Measurements from ENCODE around the gene ANKS4B. TPM values are rescaled to one million over a fixed set of nuclear protein-coding genes. Genes with fewer than 3 reads are reported as not detected.

The ANKS4B gene
- total and polyA plus RNA-seq, 2 of the 8 experiments (the other 6 are each of a cell fraction or from before 2014, with no cell fraction given), result 0.06 to 0.15 TPM

DNA sequence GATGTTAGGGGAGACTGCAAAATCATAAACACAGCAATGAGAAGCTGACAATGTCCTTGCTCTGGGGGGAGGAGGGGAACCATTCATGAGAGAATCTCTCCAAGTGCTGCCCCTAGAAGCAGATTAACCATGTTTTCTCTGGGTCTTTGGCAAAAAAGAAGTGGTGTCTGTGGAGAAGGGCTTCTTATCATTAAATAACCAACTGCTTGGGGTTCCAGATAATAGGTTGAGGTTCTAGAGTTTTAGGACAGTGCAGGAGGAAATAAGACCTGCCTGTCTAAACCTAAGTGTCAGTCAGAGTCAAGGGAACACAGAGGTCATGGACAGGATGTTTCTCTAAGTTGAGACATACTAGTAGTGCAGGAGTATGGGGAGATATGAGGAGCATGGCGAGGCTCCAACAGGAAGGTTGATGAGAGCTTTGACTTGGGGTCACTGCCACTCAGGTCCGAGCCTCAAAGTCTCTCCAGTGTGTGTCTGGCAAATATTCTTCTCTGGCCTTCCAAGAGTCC is 5.1 kb upstream of the ANKS4B start:
- Histone ChIP-seq H2BK5ac (ENCODE audit: low read depth, low read length) (no peak overlapping the region), H3K36me3 (ENCODE audit: control insufficient read depth in 2 of 4, insufficient read depth in 4 of 4, low read length in 3 of 4) (no peaks in the 10 kb centered on the region), H3K14ac (ENCODE audit: insufficient read length) (no peak overlapping the region), H2BK120ac (replicated peaks; ENCODE audit: low read depth, low read length) (no peak overlapping the region), H4K5ac (ENCODE audit: insufficient read length, low read depth, low read length) (no peak overlapping the region), H2BK12ac (ENCODE audit: low read depth, low read length) (no peak overlapping the region; the same call in 1 of the 2 replicates), H3K4me1 (replicated peaks in 1 of 4; ENCODE audit: control insufficient read depth in 3 of 4, insufficient read depth in 4 of 4, low read length in 3 of 4) (peaks cover 0 to 4% (median 1%) of the 10 kb centered on the region in 4 experiments; a peak in 1 of 7 replicates), H2BK20ac (ENCODE audit: low read length) (no peak overlapping the region), H3K4me3 (ENCODE audit: extremely low read depth in 1 of 4, insufficient read depth in 2 of 4, low read depth in 3 of 4, low read length in 4 of 4) (no peak overlapping the region), H3K27ac (ENCODE audit: low read depth, low read length) (no peak overlapping the region), H3K56ac (replicated peaks; ENCODE audit: insufficient read length, low read depth, low read length) (no peak overlapping the region), H3K4ac (replicated peaks; ENCODE audit: insufficient read length, low read depth, low read length) (no peak overlapping the region), H3K4me2 (ENCODE audit: insufficient read depth in 1 of 2, low read depth in 2 of 2, low read length in 2 of 2) (no peak overlapping the region), H3K9me3 (ENCODE audit: insufficient read depth in 2 of 2, low read depth in 1 of 2, low read length in 1 of 2) (no peaks in the 10 kb centered on the region), H3K23ac (ENCODE audit: insufficient read length) (no peak overlapping the region), H3K79me1 (ENCODE audit: low read depth, low read length) (no peaks in the 10 kb centered on the region), H3K79me2 (ENCODE audit: control insufficient read depth in 1 of 2, insufficient read depth in 2 of 2, low read length in 2 of 2) (no peaks in the 10 kb centered on the region), H4K91ac (replicated peaks; ENCODE audit: insufficient read length, low read length) (no peak overlapping the region), H4K20me1 (replicated peaks in 1 of 2; ENCODE audit: control insufficient read depth in 1 of 2, insufficient read depth in 2 of 2, low read length in 2 of 2) (no peaks in the 10 kb centered on the region), H2BK15ac (ENCODE audit: low read length) (no peak overlapping the region), H2AK5ac (ENCODE audit: low read depth, low read length) (no peak overlapping the region), H3K9ac (replicated peaks in 1 of 4; ENCODE audit: extremely low read depth in 1 of 4, low read depth in 3 of 4, low read length in 3 of 4) (no peak overlapping the region), H4K8ac (ENCODE audit: extremely low read depth, insufficient read depth, low read length) (no peak overlapping the region), H3K18ac (ENCODE audit: extremely low read depth, low read length) (no peak overlapping the region), H3K23me2 (ENCODE audit: low read depth, low read length) (no peaks in the 10 kb centered on the region), H3K27me3 (replicated peaks in 1 of 4; ENCODE audit: control insufficient read depth in 3 of 4, extremely low read depth in 1 of 4, insufficient read depth in 3 of 4, low read length in 3 of 4) (no peaks in the 10 kb centered on the region), H2AFZ (ENCODE audit: low read length) (0 out of 2 replicates have a peak overlapping the region, but pooled peaks have one; percentile 1)
- TF ChIP-seq SP4 (IDR thresholded peaks at IDR 0.05; ENCODE audit: low read length) (no peak), BRCA1 (IDR thresholded peaks at IDR 0.05; ENCODE audit: low read depth, low read length) (no peak), RFX5 (IDR thresholded peaks at IDR 0.05; ENCODE audit: borderline replicate concordance, low read depth, low read length) (no peak), NRF1 (IDR thresholded peaks at IDR 0.05; ENCODE audit: low read depth, low read length) (no peak), NANOG (IDR thresholded peaks at IDR 0.05; ENCODE audit: insufficient read depth, low read depth, low read length, poor library complexity, severe bottlenecking) (no peak), TAF1 (IDR thresholded peaks at IDR 0.05; ENCODE audit: low read depth, low read length) (no peak), KDM4A (IDR thresholded peaks at IDR 0.05; ENCODE audit: low read depth, low read length, severe bottlenecking) (no peak), JUND (IDR thresholded peaks at IDR 0.05; ENCODE audit: low read length) (no peak), TAF7 (optimal IDR thresholded peaks at IDR 0.05; ENCODE audit: borderline replicate concordance, low read depth, low read length) (no peak)
- TF ChIP-seq, protein P1, sequence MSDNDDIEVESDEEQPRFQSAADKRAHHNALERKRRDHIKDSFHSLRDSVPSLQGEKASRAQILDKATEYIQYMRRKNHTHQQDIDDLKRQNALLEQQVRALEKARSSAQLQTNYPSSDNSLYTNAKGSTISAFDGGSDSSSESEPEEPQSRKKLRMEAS (IDR thresholded peaks at IDR 0.05), result no peak
- TF ChIP-seq, protein P2, sequence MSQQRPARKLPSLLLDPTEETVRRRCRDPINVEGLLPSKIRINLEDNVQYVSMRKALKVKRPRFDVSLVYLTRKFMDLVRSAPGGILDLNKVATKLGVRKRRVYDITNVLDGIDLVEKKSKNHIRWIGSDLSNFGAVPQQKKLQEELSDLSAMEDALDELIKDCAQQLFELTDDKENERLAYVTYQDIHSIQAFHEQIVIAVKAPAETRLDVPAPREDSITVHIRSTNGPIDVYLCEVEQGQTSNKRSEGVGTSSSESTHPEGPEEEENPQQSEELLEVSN (IDR thresholded peaks at IDR 0.05), result no peak
- CTCF ChIA-PET (ENCODE audit: partially characterized antibody), result interaction anchor here (0.9 kb wide), 1 partner anchor 40 kb away, joined by 3 read pairs; no protein-coding TSS in a partner anchor
- 78% methylated on average over 2 of the region's 2 CpGs; no CpG with 5 or more reads in 1 of the 2 experiments for WGBS, 2 experiments (ENCODE audit: extremely low coverage in 1 of 2, insufficient coverage in 1 of 2, insufficient read length in 1 of 2, insufficient replicate concordance in 2 of 2, low coverage in 1 of 2, low lambda C conversion rate in 2 of 2, missing lambda C conversion rate in 1 of 2)
- no peak for FAIRE-seq
- DNase-seq (ENCODE audit: low read depth in 1 of 2, low spot score in 2 of 2), result peak in 1 of 2 experiments; percentile 13
- POLR2A ChIA-PET (ENCODE audit: partially characterized antibody), result no interaction called here

Measured in H1 (cell line).